Suppressor macrophage treated with lipopolysaccharide for 4 hours (primary cell): ENCODE data around the gene SEC11A.

Source experiments
- DNase-seq: peaks from one replicate; pipeline ENCODE4 v3.0.0-alpha.2; 2020

The SEC11A gene

DNA sequence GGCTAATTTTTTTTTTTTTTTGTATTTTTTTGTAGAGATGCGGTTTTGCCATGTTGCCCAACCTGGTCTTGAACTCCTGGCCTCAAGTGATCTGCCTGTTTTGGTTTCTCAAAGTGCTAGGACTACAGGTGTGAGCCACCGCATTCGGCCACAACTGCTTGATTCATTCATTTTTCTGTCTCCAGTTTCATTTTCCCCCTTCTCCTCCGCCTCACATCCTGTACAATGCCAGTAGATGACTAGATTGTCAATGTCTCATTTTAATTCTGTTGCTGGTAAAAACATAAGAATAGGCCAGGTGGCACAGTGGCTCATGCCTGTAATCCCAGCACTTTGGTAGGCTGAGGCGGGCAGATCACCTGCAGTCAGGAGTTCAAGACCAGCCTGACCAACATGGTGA, 20.4 kb upstream of the SEC11A start:
- DNase-seq = no peak

DNA sequence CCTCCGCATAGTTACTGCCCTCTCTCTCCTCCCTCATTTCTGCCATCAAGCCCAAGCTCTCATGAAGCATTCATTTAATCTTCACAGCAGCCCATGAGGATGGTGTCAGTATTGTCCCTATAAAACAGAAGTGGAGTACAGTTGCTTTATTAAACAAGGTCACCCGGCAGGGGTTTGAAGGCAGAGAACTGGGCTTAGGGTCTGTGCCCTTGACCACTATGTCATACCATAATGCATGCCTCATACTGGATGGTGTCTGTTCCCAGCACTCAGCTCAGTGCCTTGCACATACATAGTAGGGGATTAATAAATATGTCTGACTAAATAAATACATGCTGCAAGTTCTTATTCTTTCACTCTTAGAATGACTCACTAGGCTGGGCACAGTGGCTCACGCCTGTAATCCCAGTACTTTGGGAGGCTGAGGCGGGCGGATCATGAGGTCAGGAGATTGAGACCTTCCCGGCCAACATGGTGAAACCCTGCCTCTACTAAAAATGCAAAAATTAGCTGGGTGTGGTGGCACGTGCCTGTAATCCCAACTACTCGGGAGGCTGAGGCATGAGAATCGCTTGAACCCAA, 19.6 kb upstream of the SEC11A start:
- DNase-seq = peak; percentile 86

DNA sequence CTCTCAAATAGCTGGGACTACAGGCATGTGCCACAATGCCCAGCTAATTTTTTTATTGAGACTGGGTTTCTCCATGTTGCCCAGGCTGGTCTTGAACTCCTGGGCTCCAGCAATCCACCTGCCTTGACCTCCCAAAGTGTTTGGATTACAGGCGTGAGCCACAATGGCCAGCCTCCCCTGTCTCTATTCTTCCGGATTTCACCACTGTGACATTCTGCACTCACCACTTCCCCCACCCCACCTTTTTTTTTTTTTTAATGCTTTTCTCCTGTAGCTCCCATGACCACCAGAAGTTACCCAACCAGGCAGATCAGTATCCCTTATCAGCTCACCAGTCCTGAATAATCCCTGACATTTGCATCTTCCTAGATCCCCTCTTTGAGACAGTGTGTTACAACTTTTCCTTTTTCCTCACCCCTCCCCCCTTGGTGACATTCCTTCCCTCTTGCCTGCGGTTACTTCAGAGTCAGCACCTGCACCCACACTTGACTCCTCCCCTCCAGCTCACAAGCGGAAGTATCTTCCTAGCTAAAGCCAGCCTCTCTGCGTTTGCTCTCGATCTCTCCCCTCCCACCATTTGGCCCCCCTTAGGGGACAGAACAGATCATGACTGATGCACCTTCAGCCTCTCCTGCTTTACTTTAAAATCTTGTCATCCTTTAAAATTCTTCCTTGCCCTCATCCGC, 19.0 kb upstream of the SEC11A start:
- peak; percentile 76 for DNase-seq

DNA sequence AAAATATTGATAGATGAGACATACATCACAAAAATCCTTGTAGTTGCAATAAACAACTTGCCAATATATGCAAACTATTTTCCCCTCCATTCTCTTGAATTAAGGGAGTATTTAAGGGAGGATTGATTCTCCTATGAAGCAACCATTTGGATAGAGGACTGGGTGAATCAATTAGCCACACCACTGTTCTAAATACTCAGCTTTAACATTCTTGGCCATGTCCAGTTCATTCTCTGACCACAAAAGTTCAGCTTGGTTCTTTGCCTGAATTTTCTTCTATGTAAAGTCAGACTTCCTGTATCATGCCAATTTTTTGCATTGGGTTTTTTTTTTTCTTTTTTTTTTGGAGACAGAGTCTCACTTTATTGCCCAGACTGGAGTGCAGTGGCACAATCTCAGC, 15.8 kb upstream of the SEC11A start:
- DNase-seq = no peak

DNA sequence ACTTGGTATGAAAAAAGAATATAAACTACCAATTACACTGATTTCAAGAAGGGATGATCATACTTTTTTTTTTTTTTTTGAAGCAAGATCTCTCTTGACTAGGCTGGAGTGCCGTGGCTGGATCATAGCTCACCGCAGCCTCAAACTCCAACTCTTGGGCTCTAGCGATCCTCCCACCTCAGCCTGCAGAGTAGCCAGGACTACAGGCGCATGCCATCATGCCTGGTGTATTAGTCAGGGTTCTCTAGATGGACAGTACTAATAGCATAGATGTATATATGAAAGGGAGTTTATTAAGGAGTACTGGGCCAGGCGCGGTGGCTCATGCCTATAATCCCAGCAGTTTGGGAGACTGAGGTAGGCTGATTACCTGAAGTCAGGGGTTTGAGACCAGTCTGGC, 11.5 kb upstream of the SEC11A start:
- DNase-seq = no peak

DNA sequence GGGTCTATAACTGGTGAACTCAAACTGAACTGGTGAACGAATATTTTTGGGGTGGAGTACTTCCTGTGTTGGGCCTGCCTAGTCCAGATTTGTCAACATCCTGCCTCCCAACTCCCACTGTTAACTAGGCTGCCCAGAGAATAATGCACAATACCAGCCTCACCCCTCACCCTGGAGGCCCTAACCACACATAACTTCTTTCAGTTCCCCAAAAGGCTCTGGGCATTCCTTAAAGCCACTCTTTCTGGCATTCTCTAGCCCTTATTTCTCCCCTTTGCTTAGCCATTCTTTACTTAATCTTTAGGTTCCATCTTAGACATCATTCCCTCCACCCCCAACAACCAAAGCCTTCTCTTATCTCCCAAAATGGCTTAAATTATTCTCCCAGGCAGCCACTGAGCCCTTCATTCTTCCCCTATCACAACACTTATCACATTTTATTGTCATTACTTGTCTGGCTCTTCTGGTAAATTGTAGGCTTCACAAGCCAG, 9.1 kb upstream of the SEC11A start:
- DNase-seq = peak; percentile 86

DNA sequence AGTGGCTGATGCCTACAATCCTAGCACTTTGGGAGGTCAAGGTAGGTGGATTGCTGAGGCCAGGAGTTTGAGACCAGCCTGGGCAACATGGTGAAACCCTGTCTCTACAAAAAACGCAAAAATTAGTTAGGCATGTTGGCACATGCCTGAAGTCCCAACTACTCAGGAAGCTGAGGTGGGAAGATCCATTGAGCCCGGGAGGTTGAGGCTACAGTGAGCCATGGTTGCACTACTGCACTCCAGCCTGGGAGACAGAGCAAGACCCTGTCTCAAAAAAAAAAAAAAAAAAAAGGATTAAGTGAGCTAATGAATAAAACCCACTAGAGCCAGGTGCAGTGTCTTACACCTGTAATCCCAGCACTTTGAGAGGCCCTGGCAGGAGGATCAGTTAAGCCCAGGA, 6.7 kb upstream of the SEC11A start:
- DNase-seq = no peak

DNA sequence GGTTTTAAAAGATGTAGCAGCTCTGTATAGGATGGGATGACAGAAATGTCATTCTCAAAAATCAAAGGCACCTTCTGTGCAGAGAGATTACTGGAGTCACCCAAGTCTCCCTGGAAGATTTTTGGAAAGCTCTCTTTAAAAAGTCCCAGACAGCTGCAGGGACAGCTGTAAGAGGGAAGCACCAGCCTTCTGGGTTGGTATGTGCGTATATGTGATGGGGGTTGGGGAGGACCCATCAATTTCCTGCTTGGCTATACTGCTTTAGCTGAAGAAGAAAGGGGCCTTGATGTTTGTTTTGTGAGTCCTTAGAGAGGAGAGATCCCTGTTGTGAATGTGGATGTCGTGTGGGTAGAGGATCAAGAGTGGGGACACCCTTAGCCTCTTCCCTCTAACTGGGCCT, 5.4 kb upstream of the SEC11A start:
- DNase-seq = no peak

DNA sequence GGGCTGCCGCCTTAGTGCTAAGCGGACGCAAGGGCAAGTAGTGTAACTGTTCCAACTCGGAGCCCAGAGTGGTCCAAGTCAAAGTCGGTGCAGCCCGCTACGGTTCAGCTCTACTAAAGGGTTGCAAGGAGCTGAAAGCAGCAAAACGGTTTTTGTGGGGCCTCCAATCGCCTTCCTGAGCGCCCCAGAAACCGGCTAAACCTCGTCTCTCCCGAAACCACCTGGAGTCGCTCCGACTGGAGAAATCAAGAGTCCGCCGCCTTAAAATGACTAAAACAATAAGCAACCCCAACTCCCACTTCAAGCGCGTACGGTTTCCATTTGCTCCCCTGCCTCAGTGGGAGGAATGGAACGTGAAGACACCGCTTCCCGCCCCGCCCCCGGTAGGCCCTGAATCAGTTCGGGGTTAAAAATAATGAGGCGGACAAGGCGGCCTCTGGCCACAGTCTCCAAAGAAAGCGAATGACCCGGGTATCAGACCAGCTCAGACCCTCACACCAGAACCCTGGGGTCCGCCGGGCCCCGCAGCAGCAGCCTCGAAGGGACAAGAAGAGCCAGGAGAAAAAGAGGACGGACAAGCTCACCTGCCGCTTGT, 401 bp downstream of the SEC11A start:
- no peak for DNase-seq

DNA sequence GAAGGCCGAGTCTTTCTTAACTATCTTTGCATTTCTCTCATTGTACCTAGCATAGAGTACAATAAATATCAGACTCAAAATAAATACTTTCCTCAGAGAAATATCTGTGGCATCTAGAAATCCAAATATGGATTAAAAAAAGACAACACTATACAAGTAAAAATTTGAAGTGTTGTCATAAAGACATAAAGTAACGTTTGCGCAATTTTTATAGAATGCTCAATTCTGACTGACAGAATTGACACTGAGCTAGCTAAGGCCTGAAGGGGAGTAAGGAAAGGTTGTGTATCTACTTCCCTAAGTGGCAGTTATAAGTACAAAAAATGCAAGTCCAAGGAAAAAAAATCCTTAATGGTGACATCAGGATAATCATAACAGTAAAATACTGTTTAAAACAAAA, 1.1 kb downstream of the SEC11A start:
- DNase-seq = peak; percentile 38

DNA sequence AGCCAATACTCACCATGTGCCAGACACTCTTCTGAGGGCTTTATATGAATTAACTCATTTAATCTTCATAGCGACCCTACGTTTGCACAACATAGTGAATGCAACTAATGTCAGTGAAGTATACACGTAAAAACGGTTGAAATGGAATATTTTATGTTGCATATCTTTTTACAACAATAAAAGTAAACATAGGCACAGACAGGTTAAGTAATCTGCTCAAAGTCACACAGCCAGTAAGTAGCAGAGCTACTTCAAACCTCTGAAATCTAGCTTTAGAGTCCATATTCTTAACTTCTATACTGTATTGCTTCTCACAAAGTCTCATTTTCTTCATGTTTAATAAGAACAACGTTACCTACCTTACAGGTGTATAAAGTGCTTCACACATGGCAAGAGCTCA, 1.6 kb downstream of the SEC11A start:
- DNase-seq = no peak

DNA sequence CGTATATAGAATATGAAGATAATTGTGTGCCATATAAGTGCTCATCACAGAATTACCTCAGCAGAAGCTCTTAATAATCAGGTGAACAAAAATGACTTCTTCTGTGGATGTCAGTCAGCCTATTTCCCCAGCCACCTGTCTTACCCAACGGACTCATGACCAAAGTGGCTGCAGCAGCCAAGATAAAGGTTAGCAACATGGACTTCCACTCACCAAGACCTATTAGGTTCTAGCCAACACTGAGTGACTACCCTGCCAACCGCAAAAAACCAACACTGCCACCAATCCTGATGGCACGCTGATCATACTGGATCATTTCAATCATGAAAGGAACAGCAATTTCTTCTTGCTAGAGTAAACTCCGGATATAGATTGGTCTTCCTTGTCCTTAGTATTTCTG, 12.1 kb downstream of the SEC11A start:
- no peak for DNase-seq

DNA sequence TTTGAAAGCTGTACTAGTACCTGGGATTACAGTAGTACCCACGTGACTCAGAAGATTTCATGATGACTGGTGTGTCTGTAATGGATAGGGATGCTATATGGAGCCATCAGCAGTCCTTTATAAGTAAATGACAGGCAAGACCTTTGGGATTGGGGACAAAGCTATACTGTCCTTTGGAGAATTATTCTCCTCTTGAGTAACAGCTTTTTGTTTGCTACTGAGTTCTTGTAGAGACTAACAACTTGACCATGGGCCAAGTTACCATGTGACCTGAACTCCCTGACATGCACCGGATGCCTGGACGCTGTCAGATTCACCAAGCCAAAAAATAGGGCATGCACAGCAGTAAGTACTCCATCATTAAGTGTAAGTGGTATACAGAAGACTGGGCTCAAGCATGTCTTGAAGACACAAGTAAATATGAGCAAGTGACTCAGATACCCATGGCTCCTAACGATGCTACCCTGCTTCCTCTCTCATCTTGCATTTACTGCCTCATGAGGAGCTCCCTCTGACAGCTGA, 12.9 kb downstream of the SEC11A start:
- DNase-seq = no peak

DNA sequence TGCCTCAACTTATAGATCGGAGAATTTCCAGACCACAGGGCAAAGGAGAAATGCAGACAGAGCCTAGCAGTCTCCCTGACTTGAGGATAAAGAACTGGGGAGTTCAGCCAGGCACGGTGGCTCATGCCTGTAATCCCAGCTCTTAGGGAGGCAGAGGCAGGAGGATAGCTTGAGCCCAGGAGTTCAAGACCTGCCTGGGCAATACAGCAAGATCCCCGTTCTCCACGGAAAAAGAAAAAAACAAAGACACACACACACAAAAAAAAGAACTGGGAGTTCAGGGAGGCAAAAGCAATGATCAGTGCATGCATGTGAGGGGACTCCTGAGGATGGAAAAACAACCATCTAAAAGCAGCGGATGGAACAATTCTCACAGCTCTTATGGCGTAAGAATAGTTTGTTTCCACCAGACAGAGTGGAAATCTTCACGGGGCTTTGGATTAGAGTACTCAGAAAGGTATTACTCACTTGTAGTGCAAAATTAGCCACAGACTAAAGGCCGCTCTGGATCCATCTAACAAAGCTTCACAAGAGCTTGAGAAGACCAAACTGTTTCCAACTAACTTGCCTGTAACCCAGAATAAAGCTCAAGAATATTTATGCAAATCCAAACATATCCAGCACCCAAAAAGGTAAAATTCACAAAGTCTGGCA, 16.3 kb downstream of the SEC11A start:
- no peak for DNase-seq

DNA sequence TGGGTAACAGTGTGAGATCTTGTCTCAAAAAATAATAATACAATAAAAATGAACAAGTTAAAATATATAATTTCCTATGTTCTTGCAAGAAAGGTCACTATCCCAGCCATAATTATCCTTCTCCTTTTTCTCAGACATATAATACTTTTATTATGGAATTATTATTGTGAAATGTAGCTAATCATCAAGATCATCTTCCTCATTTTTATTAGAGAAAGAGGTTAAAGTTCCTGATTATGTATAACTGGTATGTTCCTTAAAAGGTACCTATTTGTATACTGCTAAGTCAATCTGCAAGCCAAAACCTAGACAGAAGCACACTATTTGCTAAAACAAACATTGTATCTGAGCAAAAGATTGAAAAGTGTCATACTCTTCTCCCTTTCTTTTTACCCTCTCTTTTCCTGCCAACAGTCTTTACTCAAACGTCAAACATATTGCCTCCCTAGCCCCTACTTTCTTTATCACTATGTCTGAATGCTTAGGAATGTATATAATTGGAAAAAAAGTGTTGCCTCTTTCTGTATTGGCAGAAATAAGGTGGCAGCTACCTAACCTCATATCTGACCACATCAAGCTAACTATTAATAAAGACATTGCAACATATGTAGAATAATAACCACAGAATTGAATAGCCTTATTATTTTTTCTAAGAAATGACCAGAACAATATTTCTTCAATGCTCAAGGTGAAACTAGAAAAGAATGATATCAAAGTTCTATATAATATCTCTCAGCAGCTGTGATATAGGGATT, 18.5 kb downstream of the SEC11A start:
- no peak for DNase-seq

DNA sequence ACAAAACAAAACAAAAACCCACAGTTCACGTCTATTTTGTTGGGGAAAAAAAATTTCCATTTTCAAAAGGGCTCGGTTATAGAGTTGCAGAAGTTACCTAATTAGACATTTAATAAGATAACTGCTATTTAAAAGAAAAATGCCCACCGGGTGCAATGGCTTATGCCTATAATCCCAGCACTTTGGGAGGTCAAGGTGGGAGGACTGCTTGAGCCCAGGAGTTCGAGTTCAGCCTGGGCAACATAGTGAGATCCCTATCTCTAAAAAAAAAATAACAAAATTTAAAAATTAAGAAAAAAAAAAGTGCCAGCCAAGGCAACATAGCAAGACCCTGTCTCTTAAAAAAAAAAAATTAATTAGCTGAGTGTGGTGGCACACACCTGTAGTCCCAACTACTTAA, 19.2 kb downstream of the SEC11A start:
- no peak for DNase-seq

DNA sequence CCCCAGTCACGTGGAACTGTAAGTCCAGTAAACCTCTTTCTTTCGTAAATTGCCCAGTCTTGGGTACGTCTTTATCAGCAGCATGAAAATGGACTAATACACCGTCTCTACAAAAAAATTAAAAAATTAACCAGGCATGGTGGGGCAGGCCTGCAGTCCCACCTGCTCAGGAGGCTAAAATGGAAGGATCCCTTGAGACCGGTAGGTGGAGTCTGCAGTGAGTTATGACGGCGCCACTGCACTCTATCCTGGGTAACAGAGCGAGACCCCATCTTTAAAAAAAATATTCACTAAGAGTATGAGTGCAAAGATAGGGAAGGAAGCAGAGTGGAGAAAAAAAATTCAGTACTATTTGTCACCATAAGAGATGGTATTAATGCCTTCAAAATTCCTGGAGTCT, 25.6 kb downstream of the SEC11A start:
- DNase-seq = no peak

DNA sequence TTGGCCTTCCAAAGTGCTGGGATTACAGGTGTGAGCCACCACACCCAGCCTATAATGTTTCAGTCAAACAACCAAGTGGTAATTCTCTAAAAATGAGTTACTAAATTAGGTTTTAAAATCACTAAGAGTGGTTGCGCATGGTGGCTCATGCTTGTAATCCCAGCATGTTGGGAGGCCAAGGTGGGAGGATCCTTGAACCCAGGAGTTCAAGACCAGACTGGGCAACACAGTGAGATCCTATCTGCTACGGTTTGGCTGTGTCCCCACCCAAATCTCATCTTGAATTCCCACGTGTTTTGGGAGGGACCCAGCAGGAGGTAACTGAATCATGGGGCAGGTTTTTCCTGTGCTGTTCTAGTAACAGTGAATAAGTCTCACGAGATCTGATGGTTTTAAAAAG, 26.1 kb downstream of the SEC11A start:
- no peak for DNase-seq

DNA sequence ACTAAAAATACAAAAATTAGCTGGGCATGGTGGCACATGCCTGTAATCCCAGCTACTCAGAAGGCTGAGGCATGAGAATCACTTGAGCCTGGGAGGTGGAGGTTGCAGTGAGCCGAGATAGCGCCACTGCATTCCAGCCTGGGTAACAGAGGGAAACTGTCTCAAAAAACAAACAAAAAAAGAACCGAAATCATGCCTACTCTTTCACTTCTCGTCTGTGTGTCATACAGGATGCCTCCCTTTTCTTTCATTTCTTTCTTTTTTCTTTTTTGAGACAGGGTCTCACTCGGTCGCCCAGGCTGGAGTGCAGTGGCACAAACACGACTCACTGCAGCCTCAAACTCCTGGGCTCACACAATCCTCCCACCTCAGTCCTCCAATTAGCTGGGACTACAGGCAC, 29.5 kb downstream of the SEC11A start:
- DNase-seq = peak; percentile 26

DNA sequence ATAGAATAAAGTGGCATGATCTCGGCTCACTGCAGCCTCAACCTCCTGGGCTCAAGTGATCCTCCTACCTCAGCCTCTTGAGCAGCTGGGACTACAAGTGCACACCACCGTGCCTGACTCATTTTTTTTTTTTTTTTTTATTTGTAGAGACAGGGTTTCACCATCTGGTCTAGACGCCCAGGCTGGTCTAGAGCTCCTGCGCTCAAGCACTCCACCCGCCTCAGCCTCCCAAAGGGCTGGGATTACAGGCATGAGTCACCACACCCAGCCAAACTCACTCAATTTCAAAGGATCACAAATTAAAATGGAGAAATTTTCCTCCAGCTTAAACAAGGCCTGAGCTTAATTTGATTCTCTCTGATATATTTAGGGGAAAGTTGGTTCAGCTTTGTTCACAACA, 30.6 kb downstream of the SEC11A start:
- peak; percentile 63 for DNase-seq

DNA sequence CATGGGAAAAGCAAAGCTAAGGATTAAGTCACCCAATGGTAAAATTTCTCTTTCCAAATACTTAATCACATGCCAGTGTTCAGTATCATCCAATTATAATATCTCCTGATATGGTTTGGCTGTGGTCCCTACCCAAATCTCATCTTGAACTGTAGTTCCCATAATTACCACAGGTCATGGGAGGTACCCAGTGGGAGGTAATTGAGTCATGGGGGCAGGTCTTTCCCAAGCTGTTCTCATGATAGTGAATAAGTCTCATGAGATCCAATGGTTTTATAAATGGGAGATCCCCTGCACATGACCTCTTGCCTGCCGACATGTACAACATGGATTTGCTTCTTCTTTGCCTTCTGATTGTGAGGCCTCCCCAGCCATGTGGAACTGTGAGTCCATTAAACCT, 31.8 kb downstream of the SEC11A start:
- DNase-seq = peak; percentile 66

DNA sequence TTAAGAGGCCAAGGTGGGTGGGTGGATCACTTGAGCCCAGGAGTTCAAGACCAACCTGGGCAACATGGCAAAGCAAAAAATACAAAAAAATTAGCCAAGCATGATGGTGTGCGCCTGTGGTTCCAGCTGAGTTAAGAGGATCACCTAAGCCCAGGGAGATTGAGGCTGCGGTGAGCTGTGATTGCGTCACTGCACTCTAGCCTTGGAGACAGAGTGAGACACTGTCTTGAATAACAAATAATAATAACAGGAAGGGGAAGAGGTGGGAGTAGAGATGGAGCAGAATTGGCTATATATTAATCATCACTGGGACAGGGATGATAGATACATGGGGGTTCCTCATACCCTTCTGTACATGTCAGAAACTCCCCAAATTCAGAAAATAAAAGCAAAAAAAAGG, 34.1 kb downstream of the SEC11A start:
- DNase-seq = peak; percentile 28

DNA sequence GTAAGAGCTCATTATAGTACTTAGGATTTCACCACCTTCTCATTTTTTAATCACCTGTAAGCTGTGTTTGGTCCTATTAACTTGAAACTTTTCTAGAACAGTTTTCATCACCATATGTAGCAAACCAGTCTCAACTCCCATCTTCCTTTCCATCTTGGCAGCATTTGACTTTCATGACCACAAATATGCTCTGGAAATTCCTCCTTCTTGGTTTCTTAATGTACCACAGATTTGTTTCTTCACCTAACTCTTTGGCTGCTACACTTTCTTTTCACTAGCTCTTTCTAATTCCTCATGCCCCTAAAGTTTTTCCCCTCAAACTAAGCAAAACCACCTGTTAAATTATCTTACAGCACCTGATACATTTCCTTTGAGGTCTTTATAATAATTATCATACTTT, 44.7 kb downstream of the SEC11A start:
- DNase-seq = no peak
